ENCODE results near the gene TMEM87A.

Gene TMEM87A

DNA sequence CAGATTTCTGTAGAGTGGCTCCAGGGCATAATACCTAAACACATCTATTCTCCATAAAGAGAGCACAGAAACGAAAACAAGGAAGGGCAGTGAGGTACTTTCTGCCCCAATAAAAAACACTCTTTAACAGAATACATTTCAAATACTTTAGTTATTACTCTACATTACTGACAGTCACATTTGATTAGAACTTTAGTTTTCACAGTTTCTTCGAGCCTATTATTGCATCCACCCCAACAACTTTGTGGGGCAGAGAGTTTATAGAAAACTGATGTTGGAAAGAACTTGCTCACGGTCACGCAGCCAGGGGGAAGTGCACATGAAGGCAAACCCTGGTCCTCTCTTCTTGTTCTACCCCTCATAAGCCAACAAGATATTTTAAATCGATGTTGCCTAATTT lies 74.1 kb downstream of the TMEM87A start:
- DNase-seq = no peak

DNA sequence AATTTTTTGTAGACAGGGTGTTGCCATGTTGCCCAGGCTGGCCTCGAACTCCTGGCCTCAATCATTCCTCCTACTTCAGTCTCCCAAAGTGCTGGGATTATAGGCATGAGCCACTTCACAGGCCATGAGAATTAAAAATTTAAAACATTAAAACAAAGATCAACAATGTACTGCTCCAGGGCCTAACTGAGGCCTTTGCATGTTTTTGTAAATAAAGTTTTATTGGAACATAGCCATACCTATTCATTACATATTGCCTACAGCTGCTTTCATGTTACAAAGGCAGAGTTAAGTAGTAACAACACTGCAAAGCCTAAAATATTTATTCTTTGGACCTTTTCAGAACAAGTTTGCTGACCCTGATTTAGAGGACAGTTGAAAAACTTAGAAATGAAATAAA lies 74.7 kb downstream of the TMEM87A start:
- no peak for DNase-seq

DNA sequence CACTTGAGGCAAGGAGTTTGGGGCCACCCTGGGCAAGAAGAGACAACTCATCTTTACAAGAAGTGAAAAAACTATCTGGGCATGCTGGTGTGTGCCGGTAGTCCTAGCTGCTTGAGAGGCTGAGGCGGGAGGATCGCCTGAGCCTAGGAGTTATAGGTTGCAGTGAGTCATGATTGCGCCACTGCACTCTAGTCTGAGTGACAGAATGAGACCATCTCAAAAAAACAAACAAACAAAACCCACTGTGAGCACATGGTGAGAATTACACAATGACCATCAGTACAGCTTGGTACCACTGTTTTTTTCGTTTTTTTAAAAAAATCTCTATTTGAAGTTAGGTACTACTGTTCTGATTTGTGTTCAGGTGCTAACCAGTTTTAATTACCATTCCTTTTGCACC lies 78.7 kb downstream of the TMEM87A start:
- DNase-seq = no peak

DNA sequence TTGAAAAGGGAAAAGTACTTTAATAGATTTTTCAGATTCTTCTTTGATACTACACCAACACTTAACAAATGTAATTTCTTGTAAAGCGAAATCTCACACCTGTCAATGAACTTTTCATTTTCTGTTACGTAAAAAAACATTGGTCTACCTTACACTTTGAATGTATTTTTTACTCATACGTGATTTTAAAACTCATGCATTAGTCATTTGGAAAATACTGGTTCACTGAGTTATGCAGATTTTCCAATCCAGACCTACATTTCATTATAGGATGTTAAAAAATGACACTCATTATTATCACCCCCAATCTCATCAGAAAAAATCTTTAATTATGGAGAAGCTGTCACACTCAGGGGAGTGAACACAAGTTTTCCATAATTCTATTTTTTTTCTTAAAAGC lies 79.8 kb downstream of the TMEM87A start:
- DNase-seq = no peak

DNA sequence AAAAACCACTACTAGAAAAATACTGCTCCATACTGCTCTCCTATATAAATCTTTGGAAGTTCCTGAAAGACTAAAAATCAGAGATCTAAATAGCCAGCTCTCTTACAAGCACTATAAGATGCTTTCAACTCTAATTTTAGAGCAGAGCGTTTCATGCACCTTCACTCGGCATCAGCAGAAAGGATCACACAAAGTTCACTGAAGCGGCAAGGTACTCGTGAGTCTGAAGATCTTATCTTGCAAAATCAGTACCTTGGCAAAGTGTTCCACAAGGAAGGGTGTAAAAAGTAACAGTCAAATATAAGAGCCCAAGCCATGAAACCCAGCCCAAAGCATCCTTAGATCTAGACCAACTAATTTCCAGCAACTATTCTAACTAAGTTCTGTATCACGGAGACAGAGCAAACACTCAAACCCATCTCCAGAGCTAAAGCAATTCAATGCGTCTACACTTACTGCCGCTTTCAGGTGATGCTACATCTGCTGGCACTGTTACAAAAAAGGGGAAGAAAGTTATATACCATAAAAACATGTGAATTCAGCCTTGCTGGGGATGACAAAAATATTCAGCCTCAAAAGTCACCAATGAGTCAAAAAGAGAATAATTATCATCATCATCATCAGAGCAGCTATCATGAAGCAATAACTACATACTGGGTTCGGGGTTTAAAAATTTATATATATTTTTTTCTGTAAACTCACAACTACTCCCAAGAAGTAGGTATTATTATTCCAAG lies 81.5 kb downstream of the TMEM87A start:
- no peak for DNase-seq

DNA sequence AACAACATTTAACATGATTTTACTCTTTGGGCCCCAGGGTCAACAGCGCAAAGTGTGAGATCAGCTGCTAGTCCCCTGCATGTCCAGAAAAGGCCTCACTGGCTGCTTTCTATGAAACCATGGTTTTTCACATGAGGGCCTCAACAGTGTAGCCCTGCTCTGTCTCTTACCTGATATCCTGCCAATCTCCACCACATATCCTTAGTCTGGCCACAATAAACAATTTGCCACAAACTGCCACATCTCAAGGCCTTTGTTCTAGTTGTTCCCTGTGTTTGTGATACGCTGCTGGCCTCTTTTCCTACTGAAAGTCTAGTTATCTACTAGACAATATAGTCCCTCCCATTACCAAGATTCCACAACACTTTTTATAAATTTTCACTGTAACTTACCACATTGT lies 82.9 kb downstream of the TMEM87A start:
- no peak for DNase-seq

DNA sequence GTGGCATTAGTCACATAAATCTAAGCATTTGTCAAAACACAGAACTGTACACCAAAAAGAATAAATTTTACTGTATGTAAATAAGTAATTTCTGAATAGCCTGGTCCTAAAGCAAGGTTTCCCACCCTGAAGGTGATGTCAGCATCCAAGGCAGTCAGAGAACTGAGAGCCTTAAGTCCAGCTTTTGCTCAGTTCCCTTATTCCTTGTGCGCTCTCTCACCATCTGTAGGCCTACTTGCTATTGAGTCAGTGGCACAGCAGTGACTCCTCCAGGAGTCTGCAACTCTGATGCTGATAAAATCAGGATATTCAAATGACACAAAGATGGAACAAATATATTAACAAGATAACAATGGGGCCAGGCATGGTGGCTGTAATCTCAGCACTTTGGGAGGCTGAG lies 87.4 kb downstream of the TMEM87A start:
- DNase-seq = no peak

DNA sequence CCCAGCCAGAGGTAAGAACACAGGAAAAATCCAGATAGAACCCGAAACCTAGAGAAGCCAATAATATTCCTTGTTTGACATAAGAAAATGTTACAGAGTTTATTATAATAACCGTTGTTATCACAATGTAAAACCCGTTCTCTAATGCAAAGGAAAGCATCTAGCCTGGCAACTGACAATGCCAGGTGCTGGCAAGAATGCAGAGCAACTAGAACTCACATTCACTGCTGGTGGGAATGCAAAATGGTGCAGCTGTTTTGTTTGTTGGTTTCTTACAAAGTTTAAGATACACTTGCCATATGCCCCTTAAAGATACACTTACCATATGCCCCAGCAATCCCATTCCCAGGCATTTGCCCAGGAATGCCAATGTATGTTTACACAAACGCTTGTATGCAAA lies 88.5 kb downstream of the TMEM87A start:
- DNase-seq = no peak

DNA sequence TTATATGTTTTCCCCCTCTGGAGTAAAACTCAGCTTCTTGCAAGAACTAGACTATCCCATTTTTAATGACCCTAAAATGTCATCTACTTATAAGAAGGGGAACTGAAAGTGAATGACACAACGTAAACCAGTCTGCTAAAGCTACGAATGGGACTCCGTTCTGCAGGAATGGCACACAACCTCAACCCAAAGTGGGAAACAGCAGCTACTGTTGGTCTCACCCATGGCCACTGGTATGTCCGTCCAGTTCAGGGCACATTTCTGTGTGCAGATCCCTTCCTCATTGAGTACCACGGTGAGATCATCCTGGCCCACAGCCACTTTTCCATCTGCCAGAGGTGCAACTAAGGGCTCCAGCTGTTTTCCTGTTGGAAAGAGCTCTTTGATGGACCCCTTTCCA lies 88.9 kb downstream of the TMEM87A start:
- no peak for DNase-seq

DNA sequence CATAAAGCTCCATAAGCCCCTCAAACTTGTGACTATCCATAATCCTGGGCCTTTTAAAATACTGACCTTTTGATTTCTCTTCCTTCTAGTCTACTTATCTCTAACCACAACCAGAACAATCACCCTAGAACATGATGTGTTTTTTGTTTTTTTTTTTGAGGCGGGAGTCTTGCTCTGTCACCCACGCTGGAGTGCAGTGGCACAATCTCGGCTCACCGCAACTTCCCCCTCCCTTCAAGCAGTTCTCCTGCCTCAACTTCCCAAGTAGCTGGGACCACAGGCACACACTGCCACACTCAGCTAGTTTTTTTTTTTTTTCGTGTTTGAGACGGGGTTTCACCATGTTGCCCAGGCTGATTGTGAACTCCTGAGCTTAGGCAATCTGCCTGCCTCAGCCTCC lies 90.3 kb downstream of the TMEM87A start:
- no peak for DNase-seq

DNA sequence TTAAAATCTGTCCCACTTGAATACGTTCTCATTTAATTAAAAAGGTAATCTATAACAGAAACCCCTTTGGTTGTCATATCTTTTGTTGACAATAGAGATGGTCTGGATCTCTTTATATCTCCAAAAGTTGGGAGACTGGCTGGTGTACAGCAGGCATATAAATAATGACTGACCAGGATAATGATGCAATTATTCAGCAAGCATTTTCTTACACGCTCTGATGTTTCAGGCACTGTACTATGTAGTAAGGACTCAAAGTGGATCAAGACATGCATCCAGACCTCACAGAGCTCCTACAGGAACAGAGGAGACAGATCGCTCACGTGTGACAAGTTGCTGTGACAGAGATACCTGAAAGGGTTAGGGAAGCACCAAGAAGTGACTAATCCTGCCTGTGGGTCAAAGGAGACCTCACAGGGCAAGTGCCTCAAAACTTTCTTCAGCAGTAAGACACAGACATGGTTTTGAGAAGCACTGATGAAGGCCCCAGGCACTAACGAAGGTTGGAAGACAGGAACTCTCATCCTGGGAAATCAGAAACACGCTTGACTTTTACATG lies 90.8 kb downstream of the TMEM87A start:
- no peak for DNase-seq

DNA sequence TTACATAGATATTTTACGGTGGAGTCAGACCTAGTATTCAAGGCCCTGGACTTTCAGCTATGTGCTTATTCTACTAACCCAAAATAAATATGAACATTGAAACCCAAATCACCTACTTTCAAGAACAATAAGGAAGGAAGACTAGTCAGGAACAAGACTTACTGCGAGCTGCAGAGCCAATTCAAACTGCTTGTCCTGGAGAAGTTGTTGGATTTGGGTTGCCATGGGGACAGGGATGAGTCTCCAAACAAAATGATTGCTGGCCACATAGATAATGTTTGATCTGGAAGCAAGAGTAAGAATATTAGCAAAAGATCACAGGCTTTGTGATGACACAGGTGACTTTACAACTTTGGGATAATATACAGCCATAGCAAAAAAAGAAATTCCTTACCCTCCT lies 95.2 kb downstream of the TMEM87A start:
- DNase-seq = no peak

DNA sequence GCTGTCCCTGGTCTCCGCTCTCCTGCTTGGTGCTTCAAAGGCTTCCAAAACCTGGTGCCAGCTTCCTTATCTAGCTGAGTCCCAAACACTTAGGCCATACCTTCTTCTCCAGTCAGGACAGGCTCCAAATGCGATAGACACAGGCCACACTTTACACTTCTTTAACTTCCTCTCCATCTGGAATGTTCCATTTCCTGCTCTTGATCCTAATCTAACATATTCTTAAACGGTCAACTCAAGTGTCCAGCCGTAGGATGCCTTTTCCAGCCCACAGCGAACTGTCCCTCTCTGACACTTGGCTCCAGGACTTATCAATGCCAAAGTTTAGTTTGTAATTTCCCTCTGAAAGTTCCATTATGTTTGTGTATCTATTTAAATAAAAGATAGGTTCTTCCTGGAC lies 97.6 kb downstream of the TMEM87A start:
- no peak for DNase-seq

DNA sequence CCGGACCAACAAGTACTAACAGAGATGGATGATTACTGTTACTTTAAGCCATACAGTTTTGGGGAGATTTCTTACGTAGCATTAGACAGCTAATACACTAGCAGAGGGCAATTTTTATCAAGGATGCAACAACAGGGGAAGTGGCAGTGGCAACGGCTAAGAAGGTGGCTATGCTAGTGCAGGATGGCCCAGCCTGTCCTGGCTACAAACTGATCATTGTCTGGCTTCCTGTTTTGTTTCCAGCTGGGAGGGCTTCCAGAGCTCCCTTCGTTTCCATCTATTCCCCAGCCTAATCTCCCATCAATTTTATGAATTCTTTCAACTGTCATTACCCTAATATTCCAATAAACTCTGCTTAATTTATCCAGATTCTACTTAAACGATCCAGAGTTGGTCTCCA lies 100.8 kb downstream of the TMEM87A start:
- DNase-seq = no peak

DNA sequence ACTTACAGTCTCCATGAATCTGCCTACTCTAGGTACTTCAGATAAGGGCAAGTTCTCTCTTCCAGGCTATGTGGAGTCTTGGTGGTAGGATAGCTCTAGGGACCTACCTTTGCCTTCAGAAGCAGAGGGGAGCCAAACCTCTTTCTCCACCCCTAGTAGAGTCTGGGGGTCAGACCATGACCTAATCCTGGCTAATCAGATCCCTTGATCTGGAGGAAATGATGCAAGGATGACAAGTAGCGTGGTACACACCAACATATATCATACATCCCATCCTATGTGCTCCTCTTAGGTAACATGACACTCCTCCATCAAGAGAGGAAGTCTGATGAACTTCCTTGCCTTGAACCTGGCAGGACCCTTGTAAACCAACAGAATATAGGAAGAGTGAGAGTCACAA lies 101.4 kb downstream of the TMEM87A start:
- DNase-seq = no peak

DNA sequence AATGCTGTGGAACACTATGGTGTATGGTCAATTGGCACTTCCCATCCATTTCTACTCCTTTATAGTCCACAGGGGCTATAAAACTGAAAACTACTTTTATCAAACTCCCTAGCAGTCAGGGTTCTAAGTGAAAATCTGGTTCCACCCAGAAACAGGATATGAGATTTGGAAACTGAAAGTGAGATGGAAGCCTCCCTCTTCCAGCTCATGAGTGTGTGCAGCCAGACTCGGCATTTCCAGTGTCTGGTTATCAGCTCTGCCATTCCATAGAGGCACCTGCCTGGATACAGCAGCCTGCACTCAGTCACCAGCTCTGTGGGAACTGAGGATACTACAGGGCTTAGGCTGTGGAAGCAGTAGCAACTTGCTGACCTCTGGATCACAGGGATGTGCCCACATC lies 102.1 kb downstream of the TMEM87A start:
- DNase-seq = no peak

DNA sequence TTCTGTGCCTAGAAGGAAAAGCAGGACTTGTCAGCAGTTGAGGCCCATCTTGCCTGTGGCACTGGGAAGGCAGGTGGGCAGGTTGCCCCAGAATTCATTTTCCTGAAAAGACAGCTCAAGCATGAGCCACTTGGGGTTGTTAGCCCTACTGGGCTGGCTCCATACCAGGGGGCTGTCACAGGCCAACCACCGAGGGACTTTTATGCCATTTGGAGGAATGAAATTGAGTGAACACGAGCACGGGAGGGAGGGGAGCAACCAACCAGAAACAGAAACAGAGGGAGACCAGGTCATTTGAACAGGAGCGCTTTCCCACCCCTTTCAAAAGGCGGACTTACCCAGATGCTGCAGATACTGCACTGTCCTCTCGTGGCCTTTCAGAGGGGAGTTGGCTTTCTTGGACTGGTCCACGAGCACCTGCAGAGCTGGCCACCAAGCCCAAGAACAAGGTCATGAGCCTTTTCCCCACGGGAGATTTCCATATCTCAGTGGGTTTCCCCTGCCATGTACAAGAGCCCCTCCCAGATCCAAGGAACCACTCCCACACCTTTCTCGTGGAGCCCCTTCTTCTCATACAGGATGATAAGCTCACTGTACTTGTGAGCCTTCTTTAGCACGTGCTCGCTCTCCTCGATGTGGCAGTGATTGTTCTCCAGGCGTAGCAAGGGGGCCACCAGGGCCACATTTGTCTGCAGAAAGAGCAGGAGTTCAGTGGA lies 106.8 kb downstream of the TMEM87A start:
- no peak for DNase-seq

DNA sequence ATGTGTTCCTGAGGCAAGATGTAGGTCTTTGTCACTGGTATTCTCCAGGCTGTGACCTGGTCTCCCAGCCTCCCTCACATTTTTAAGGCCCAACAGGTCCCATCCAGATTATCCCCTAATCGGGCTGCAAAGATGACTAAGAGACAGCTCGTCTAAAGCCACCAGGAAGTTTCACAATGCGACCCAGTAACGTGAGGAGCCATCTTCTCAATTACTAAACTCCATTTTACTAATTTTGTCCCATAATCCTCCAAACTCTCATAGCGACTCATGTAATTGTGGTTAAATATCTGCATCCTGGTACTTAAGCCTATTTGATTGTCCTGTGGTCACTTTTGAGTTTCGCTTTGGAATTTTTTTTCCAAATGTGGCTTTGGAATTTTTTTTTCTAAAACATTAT lies 108.1 kb downstream of the TMEM87A start:
- no peak for DNase-seq

DNA sequence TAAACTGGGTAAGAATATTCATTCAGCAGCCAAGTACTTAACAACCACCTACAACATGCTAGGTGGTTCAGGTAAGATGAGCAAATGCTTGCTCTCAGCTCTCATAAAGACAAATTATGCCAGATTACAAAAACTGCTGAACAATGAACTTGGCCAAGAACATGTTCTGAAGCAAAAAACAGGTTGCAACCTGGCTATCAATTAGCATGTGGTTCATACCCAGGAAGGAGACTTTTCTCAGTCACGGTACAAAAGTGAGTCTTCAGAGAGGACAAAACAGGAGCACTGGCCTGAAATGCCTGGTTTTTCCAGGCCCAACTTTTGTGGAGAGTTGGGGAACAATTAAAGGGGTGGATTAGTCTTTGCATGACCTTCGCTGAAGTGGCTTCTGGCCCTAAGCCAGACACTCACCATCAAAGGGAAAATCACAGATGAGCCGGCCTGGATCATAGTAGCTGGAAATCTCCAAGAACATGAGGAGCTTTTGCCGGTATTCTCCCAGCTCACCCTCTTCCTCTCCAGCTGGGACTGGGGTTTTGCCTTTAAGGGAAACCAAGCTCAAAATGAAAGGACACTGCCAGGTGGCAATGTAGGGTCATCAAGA lies 109.2 kb downstream of the TMEM87A start:
- no peak for DNase-seq

DNA sequence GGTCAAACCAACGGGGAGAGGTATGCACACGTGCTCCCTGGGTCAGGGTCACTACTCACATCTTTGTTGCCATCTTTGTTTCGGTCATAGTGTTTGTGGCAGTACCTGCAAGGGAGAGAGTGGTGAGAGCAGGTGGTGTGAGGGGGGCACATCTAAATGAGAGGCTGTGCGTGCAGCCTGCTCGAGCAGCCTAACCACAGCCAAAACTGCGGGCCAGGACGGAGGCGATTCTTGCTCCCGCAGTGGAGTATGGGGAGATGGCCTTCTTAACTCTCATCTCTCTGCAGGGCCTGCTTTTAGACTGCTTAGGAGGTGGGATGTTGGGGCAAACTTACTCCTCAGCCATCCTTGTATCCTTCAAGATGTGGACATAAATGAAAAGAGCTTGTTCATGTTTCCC lies 109.9 kb downstream of the TMEM87A start:
- DNase-seq = no peak
